ENCODE results near the gene PREX1. TPM values are rescaled to one million over a fixed set of nuclear protein-coding genes. Genes with fewer than 3 reads are reported as not detected.
"Not testable (repeated sequence)": the region's sequence is repeated elsewhere in the genome, so short reads cannot be mapped to it uniquely, and the experiment has no call there.

Gene PREX1
- total RNA-seq, 1 donor from 2014 or later = 235 TPM

GRCh38 chr20:48779435-48779834 lies 48.4 kb downstream of the PREX1 start:
- H3K27ac Mint-ChIP-seq (ENCODE audit: unreplicated experiment) = no peak overlapping the region
- H3K4me3 Mint-ChIP-seq (ENCODE audit: unreplicated experiment) = no peak overlapping the region
- H3K9me3 Mint-ChIP-seq (ENCODE audit: unreplicated experiment) = peaks cover 13% of the 10 kb centered on the region
- peaks cover 7% of the 10 kb centered on the region for H3K27me3 Mint-ChIP-seq (ENCODE audit: unreplicated experiment)
- DNase-seq = no peak
- peaks cover 23% of the 10 kb centered on the region for H3K36me3 Mint-ChIP-seq (ENCODE audit: unreplicated experiment)
- peaks cover 5% of the 10 kb centered on the region for H3K4me1 Mint-ChIP-seq (ENCODE audit: low read depth, unreplicated experiment)
- TF ChIP-seq CTCF (IDR thresholded peaks at IDR 0.05; ENCODE audit: partially characterized antibody, unreplicated experiment) = no peak

- Mint-ChIP-seq H3K27me3 (ENCODE audit: unreplicated experiment) (peaks cover 16% of the 10 kb centered on the region), H3K27ac (ENCODE audit: unreplicated experiment) (no peak overlapping the region), H3K9me3 (ENCODE audit: unreplicated experiment) (peaks cover 19% of the 10 kb centered on the region), H3K4me1 (ENCODE audit: low read depth, unreplicated experiment) (peaks cover 13% of the 10 kb centered on the region), H3K4me3 (ENCODE audit: unreplicated experiment) (no peak overlapping the region), H3K36me3 (ENCODE audit: unreplicated experiment) (peaks cover 31% of the 10 kb centered on the region)
- TF ChIP-seq CTCF (IDR thresholded peaks at IDR 0.05; ENCODE audit: partially characterized antibody, unreplicated experiment) = no peak
- DNase-seq = no peak
These were observed 50.0 kb downstream of the PREX1 start for GRCh38 chr20:48777821-48778220.

GRCh38 chr20:48777005-48777404 lies 50.8 kb downstream of the PREX1 start:
- Mint-ChIP-seq H3K4me3 (ENCODE audit: unreplicated experiment) (no peak overlapping the region), H3K4me1 (ENCODE audit: low read depth, unreplicated experiment) (peaks cover 13% of the 10 kb centered on the region)

GRCh38 chr20:48776306-48776705 lies 51.5 kb downstream of the PREX1 start:
- TF ChIP-seq CTCF (IDR thresholded peaks at IDR 0.05; ENCODE audit: partially characterized antibody, unreplicated experiment) = no peak
- DNase-seq = no peak
- peaks cover 31% of the 10 kb centered on the region for H3K36me3 Mint-ChIP-seq (ENCODE audit: unreplicated experiment)
- peaks cover 19% of the 10 kb centered on the region for H3K9me3 Mint-ChIP-seq (ENCODE audit: unreplicated experiment)
- H3K4me3 Mint-ChIP-seq (ENCODE audit: unreplicated experiment) = no peak overlapping the region
- H3K4me1 Mint-ChIP-seq (ENCODE audit: low read depth, unreplicated experiment) = peaks cover 13% of the 10 kb centered on the region
- H3K27ac Mint-ChIP-seq (ENCODE audit: unreplicated experiment) = no peak overlapping the region
- peaks cover 14% of the 10 kb centered on the region for H3K27me3 Mint-ChIP-seq (ENCODE audit: unreplicated experiment)

More at GRCh38 chr20:48777005-48777404, 50.8 kb downstream of the PREX1 start:
- Mint-ChIP-seq H3K36me3 (ENCODE audit: unreplicated experiment) (peaks cover 31% of the 10 kb centered on the region), H3K27ac (ENCODE audit: unreplicated experiment) (peak overlapping the region; percentile 22), H3K27me3 (ENCODE audit: unreplicated experiment) (peaks cover 16% of the 10 kb centered on the region), H3K9me3 (ENCODE audit: unreplicated experiment) (peaks cover 19% of the 10 kb centered on the region)
- TF ChIP-seq CTCF (IDR thresholded peaks at IDR 0.05; ENCODE audit: partially characterized antibody, unreplicated experiment) = no peak
- no peak for DNase-seq

- not testable (repeated sequence) for DNase-seq
- H3K4me1 Mint-ChIP-seq (ENCODE audit: low read depth, unreplicated experiment) = peaks cover 11% of the 10 kb centered on the region
These were observed 52.3 kb downstream of the PREX1 start for GRCh38 chr20:48775545-48775944.

More at GRCh38 chr20:48775545-48775944, 52.3 kb downstream of the PREX1 start:
- Mint-ChIP-seq H3K27me3 (ENCODE audit: unreplicated experiment) (peaks cover 13% of the 10 kb centered on the region), H3K36me3 (ENCODE audit: unreplicated experiment) (peaks cover 31% of the 10 kb centered on the region), H3K9me3 (ENCODE audit: unreplicated experiment) (peaks cover 19% of the 10 kb centered on the region)
- H3K4me3 Mint-ChIP-seq (ENCODE audit: unreplicated experiment); H3K27ac Mint-ChIP-seq (ENCODE audit: unreplicated experiment): not testable (repeated sequence)
